GM18873 (cell line): ENCODE measurements around the gene CD40.

Experiments used
- ATAC-seq: cut with Tn5 transposase; IDR thresholded peaks from one replicate; pipeline ENCODE4 v1.9.1; 2021; ENCODE audit warnings: mild to moderate bottlenecking, moderate library complexity, moderate number of reproducible peaks; ENCODE audit not compliant: unreplicated experiment, low FRiP score

Gene CD40

GRCh38 chr20:46139908-46140482, 21.9 kb downstream of the CD40 start:
- ATAC-seq, result no peak

- no peak for ATAC-seq
Observed at GRCh38 chr20:46142124-46142523, 24.0 kb downstream of the CD40 start.

GRCh38 chr20:46144432-46145025, 26.4 kb downstream of the CD40 start:
- no peak for ATAC-seq

GRCh38 chr20:46145713-46146112, 27.6 kb downstream of the CD40 start:
- ATAC-seq, result no peak

- ATAC-seq, result no peak
Observed at GRCh38 chr20:46148313-46149208, 30.4 kb downstream of the CD40 start.

- no peak for ATAC-seq
Observed at GRCh38 chr20:46150943-46151342, 32.8 kb downstream of the CD40 start.

GRCh38 chr20:46151936-46152335, 33.8 kb downstream of the CD40 start:
- ATAC-seq, result no peak

GRCh38 chr20:46152824-46153586, 34.9 kb downstream of the CD40 start:
- no peak for ATAC-seq

GRCh38 chr20:46154305-46154704, 36.2 kb downstream of the CD40 start:
- no peak for ATAC-seq

GRCh38 chr20:46154796-46155195, 36.7 kb downstream of the CD40 start:
- ATAC-seq, result no peak

- ATAC-seq, result no peak
Observed at GRCh38 chr20:46156065-46156464, 38.0 kb downstream of the CD40 start.

- no peak for ATAC-seq
Observed at GRCh38 chr20:46157076-46157592, 39.0 kb downstream of the CD40 start.

- no peak for ATAC-seq
Observed at GRCh38 chr20:46157625-46158024, 39.5 kb downstream of the CD40 start.

GRCh38 chr20:46158476-46158987, 40.4 kb downstream of the CD40 start:
- no peak for ATAC-seq

- ATAC-seq, result no peak
Observed at GRCh38 chr20:46159101-46159897, 41.2 kb downstream of the CD40 start.

- no peak for ATAC-seq
Observed at GRCh38 chr20:46160661-46161060, 42.5 kb downstream of the CD40 start.

GRCh38 chr20:46161921-46162320, 43.8 kb downstream of the CD40 start:
- ATAC-seq, result no peak

- no peak for ATAC-seq
Observed at GRCh38 chr20:46164254-46164653, 46.1 kb downstream of the CD40 start.

GRCh38 chr20:46167080-46167479, 49.0 kb downstream of the CD40 start:
- ATAC-seq, result no peak

- no peak for ATAC-seq
Observed at GRCh38 chr20:46168438-46168837, 50.3 kb downstream of the CD40 start.
